Ishikawa (cell line): Measurements from ENCODE around the gene OTUB2.

Experiments
- CEBPB ChIP-seq: IDR thresholded peaks from 2 replicates; pipeline ENCODE4 v1.6.1; 2012
- CREB1 ChIP-seq: IDR thresholded peaks from 2 replicates; pipeline ENCODE4 v1.6.1; 2012; ENCODE audit warnings: low read depth
- EGR1 ChIP-seq: IDR thresholded peaks from 2 replicates; pipeline ENCODE4 v1.6.1; 2012
- EP300 ChIP-seq: IDR thresholded peaks from 2 replicates; pipeline ENCODE4 v1.6.1; 2012; ENCODE audit warnings: borderline replicate concordance
- FOXM1 ChIP-seq: IDR thresholded peaks from 2 replicates; pipeline ENCODE4 v1.6.1; 2012; ENCODE audit warnings: low read depth, borderline replicate concordance
- MAX ChIP-seq: IDR thresholded peaks from 2 replicates; pipeline ENCODE4 v1.6.1; 2012
- NFIC ChIP-seq: IDR thresholded peaks from 2 replicates; pipeline ENCODE4 v1.6.1; 2012
- RAD21 ChIP-seq: IDR thresholded peaks from 2 replicates; pipeline ENCODE4 v1.6.1; 2012; ENCODE audit warnings: low read depth
- REST ChIP-seq: IDR thresholded peaks from 2 replicates; pipeline ENCODE4 v1.6.1; 2012; ENCODE audit warnings: low read depth, mild to moderate bottlenecking
- TAF1 ChIP-seq: IDR thresholded peaks from 2 replicates; pipeline ENCODE4 v1.6.1; 2012; ENCODE audit warnings: low read depth, mild to moderate bottlenecking
- TCF12 ChIP-seq: IDR thresholded peaks from 2 replicates; pipeline ENCODE4 v1.6.1; 2012; ENCODE audit warnings: low read depth
- TEAD4 ChIP-seq: IDR thresholded peaks from 2 replicates; pipeline ENCODE4 v1.6.1; 2012
- USF1 ChIP-seq: IDR thresholded peaks from 2 replicates; pipeline ENCODE4 v1.6.1; 2012
- YY1 ChIP-seq: IDR thresholded peaks from 2 replicates; pipeline ENCODE4 v1.6.1; 2012; ENCODE audit warnings: low read depth
- ZBTB7A ChIP-seq: IDR thresholded peaks from 2 replicates; pipeline ENCODE4 v1.6.1; 2012; ENCODE audit warnings: low read depth

Gene OTUB2

GRCh38 chr14:94087891-94088290 lies 61.8 kb downstream of the OTUB2 start:
- TF ChIP-seq ZBTB7A = no peak
- TF ChIP-seq RAD21 = no peak
- TF ChIP-seq CEBPB = no peak
- TF ChIP-seq TAF1 = no peak
- TF ChIP-seq NFIC = no peak
- TF ChIP-seq REST = no peak

GRCh38 chr14:94088516-94088915 lies 62.4 kb downstream of the OTUB2 start:
- TF ChIP-seq USF1 (no peak), TCF12 (no peak), RAD21 (no peak), CEBPB (no peak), NFIC (no peak), EP300 (no peak), CREB1 (no peak), EGR1 (no peak), ZBTB7A (no peak)

GRCh38 chr14:94089479-94089878 lies 63.3 kb downstream of the OTUB2 start:
- TF ChIP-seq EP300 (no peak), ZBTB7A (no peak), REST (no peak), TAF1 (no peak), EGR1 (no peak), USF1 (no peak), NFIC (no peak), FOXM1 (no peak), TCF12 (no peak), CREB1 (no peak), CEBPB (no peak), MAX (no peak)

GRCh38 chr14:94093418-94093817 lies 67.3 kb downstream of the OTUB2 start:
- no peak for TF ChIP-seq FOXM1
- no peak for TF ChIP-seq YY1
- no peak for TF ChIP-seq REST
- no peak for TF ChIP-seq NFIC
- no peak for TF ChIP-seq RAD21
- no peak for TF ChIP-seq EGR1
- no peak for TF ChIP-seq CREB1
- no peak for TF ChIP-seq TAF1
- no peak for TF ChIP-seq USF1
- TF ChIP-seq ZBTB7A = no peak
- no peak for TF ChIP-seq TCF12
- no peak for TF ChIP-seq MAX
- TF ChIP-seq EP300 = no peak
- no peak for TF ChIP-seq TEAD4

GRCh38 chr14:94097091-94097490 lies 71.0 kb downstream of the OTUB2 start:
- TF ChIP-seq TAF1 = no peak
- no peak for TF ChIP-seq RAD21
- TF ChIP-seq MAX = no peak
- TF ChIP-seq FOXM1 = no peak
- TF ChIP-seq EGR1 = no peak
- TF ChIP-seq TCF12 = no peak
- no peak for TF ChIP-seq REST
- no peak for TF ChIP-seq CREB1
- TF ChIP-seq ZBTB7A = no peak
- no peak for TF ChIP-seq CEBPB
